IPS DF 4.7 (cell line): ENCODE measurements around the gene RAD51B.

ENCODE experiments used
- DNase-seq: peaks from one replicate; pipeline ENCODE4 v3.0.0-alpha.2; 2013; ENCODE audit warnings: low spot score; ENCODE audit errors: extremely low read depth

Gene RAD51B

DNA sequence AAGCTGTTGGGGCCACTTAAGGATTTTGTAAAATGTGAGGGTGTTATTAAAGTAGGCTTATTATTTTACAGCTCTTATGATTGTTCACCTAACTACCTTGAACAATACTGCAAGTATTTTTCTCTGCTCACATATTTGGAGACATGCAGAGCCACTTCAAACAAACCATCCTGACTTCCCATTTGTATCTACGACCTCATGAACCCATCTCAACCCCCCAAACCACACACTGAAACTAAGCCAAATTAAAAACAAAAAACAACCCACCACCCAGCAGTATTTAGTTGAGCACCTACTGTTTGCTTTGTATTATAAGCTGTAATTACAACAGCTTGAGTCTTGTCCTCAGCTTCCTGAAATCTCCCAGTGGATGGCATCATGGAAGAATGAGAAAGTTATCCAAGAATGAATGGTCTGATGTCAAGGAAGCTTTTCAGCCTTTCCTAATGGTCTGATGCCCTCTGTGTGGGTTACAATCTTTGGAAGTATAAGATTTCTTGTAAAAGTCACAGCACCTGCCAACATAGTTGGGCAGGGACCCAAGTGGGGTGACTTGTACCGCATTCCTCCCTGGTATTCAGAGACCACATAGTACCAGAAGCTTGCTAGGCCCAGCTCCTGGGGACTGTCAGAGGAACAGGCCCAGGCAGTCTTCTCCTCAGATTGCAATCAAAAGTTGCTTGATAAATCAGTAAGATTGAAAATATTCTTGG lies 556.6 kb downstream of the RAD51B start:
- no peak for DNase-seq

- DNase-seq, result no peak
Measured at GRCh38 chr14:68377006-68377405, 557.4 kb downstream of the RAD51B start.

DNA sequence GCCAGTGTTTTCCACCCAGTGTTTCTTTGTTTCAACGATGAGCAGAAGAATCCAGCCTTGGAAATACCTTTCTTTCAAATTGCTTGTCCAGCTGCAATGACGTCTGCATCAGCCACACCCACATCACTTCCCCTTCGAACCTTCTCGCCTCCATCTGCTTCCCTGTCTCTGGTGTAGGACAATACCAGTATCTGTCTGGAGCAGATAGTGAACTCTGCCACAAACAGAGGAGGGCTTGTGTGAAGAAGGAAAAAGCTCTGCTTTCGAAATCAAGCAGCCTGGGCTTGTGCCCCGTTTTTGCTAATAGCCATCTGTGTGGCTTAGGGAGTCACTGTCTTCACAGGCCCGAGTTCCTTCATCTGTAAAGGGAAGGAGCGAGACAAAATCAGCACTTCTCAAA lies 557.9 kb downstream of the RAD51B start:
- no peak for DNase-seq

DNA sequence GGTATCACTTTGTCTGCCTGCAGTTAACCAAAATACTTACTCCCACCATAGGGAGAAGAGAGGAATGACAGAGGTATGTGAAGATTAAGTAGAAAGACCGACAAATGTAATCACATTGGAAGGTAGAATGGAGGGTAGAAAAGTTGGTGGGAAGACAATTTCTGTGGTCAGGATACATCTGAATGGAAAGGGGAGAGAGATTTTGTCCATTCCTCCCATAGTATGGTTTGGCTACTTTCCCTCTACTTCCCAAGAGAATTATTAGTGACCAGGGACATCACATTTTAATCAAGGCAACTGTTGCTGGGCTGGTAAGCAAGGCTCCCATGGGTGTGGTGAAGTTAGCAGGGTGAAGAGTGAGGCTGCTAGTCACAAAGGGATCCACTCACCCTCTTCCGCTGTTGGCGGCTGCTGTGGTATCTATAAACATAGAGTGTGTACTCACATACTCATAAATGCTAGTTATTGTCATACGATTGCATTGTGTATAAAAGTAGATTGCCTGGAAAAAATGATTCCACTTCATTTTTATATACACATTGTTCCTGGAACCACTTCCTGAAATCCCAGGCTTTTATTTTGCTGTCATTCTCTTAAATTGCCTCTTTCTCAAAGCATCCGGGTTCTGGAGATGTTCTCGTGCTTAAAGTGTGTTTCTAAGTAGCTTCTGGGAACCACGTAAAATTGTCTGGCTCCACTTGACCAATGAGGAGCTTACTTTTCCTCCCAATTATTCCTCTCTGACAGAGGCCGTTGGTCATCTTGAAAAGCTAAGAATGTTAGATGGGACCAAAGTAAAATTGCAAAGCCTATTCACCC lies 560.1 kb downstream of the RAD51B start:
- no peak for DNase-seq

DNA sequence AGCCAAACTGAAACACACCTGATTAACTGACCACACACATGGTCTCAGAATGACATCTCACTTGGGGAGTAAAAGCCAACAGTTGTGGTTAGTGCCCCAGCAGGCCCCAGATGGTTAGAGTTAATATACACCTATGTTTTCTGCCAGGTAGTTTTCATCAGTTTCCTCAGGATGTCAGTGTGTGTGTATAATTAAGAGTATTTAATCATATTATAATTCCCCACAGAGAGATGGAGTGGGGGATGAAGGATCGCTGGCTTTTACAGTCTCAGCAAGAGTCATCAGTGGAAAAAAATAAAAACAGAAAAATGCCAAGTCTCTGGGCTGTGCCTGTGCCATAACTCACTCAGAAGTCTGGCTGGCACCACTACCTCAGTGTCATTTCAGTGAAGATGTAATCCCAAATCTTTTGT lies 560.8 kb downstream of the RAD51B start:
- DNase-seq, result no peak

DNA sequence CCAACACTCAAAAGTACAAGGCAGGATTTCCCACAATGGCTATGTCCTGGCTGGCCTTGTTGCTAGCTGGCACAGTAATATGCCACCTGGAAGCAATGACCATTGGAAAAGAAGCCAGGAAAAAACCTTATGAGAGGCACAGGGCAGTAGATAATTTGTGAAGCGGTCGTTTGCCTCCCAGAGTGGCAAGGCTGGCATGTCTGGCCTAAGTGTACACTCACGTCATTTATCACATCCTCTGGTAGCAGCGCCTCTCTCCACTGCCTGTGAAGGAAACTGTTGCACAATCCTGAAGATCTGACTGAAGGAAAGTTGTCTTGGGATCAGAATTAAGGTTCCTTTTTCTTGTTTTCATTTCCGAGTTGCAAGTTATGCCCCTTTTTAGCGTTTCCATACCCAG lies 564.8 kb downstream of the RAD51B start:
- no peak for DNase-seq

GRCh38 chr14:68384881-68385280 lies 565.3 kb downstream of the RAD51B start:
- no peak for DNase-seq

GRCh38 chr14:68386446-68386845 lies 566.9 kb downstream of the RAD51B start:
- DNase-seq, result no peak

DNA sequence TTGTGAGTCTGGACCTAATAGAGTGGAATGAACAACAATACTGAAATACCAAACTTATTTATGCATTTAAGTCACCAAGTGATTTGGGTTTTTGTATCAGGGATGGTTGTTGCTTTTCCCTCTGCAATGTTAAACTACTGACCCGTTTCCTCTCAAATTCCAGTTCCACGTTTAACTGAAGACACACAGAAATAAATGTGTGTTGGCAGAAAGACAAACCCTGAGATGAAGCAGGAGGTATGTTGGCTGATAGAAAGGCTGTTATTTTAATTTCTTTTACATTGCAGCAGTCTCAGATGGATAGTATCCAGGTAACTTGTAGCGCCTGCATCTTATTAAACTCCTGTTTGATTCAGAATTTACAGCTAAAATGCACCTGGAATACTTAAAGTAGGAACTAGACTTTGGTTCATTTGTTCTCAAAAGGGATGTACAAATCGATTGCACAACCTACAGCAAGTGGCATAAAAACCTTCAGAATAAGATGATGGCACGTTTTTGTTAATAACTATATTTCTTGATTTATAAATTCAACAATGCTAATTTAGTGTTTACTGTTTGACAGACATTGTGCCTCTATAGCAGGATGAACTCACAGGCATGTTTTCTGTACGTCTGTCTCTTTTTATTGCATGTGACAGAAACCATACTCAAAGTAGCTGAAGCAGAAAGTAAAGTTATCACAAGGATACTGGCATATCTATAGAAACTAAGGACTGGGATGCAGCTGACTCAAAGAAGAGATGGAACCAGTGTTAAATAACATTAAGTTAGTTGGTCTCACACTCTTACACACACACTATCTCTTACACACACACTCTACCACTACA lies 567.6 kb downstream of the RAD51B start:
- no peak for DNase-seq

GRCh38 chr14:68389943-68390342 lies 570.4 kb downstream of the RAD51B start:
- DNase-seq, result no peak

- DNase-seq, result no peak
Measured at GRCh38 chr14:68390741-68391140, 571.2 kb downstream of the RAD51B start.

DNA sequence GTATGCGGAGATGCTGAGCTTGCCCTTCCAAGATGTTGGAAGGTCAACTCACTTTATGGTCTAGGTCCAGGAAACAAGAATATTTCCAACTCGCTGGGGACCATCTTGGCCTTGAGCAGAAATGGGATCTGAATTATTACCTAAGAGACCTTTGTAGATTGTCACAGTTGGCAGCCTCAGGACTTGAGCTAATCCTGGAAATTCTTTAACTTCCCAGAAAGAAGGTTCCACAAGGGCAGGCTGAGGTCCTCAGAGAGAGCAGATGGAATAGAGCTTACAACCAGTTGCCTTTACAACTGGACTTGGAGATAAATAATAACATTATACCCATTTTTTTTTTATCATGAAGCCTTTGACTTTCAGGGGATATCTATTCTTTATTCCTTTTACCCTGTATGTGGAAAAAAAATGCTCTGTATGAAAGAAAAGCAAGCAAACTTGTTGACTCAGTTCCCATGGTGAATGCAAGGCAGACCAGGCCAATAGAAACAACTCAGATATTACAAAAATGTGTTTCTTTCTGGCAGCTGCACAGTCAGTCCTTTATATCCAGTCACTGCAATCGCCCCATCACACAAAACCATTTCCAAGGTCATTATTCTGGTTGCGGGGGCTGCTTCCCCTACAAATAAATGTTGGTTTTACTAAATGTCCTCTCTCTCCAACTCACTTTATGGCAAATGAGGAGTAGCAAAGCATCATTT lies 571.9 kb downstream of the RAD51B start:
- DNase-seq, result no peak

DNA sequence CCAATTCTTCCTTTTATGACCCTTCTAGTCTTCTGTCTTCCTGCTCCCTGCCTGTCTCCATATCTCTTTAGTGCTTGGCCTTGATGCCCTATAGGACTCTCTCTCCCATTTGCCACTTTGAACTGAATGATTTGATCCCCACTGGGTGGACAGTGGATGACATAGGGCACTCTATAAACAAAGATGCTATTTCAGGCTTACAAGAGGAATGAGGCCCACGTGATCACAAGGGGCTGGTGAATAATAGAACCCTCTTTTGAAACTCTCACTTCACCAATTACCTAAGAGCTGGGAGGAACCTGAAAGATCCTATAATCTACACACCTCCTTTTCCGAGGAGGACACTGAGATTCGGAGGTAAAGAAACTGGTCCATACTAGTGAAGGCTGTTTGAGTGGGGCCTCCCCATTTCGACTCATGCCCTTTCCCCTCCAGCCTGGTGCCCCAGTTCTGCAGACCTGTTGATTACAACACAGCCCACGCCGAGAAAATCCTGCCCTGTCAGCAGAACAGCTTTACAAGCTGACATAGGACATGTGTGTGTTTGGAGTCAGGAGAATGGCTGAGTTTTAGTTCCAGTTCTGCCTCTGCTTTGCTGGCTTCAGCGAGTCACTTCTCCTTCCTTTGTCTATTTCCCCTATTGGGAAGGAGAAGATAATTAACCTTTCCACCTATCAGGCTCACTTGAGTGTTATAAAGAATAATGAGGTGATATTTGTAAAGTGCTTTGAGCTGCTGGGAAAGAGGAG lies 573.0 kb downstream of the RAD51B start:
- no peak for DNase-seq

DNA sequence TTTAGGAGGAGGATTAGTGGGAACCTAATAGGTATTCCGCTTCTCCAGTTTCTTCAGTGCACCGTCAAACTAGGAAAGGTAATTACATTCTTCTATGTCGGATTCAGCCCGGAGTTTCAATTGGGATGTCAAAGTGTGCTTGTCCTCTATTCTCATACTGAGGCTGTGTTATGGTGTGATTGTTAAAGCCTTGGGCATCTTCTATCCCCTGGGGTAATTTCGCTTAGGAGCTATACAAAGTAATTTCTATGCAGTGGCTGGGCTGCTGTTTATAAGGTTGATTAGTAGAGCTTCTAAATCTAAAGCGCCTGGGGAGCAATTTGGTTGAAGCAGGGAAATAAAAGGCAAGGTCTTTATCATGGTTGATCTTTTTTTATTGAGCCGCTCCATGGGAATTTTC lies 573.7 kb downstream of the RAD51B start:
- DNase-seq, result no peak

GRCh38 chr14:68394118-68394763 lies 574.7 kb downstream of the RAD51B start:
- DNase-seq, result no peak

DNA sequence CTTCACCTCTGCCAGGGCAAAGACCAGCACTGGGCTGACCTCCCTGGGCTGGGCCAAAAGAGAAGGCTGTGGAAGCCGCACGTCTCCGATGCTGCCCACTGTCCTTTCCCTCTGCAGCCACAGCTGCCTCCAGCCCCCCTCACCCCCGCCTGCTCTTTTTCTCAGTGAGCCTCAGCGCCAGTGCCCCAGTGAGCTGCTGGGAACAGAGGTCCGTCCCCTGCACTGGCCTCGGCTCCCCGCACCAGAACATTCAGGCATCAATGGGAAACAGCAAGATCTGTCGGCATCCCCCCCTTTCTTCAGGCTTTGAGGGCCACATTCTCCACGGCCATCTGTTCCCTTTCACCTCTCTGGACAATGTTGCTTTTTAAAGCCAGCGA lies 575.2 kb downstream of the RAD51B start:
- DNase-seq, result no peak

- DNase-seq, result no peak
Measured at GRCh38 chr14:68395604-68396003, 576.0 kb downstream of the RAD51B start.

- DNase-seq, result no peak
Measured at GRCh38 chr14:68396461-68396860, 576.9 kb downstream of the RAD51B start.

- no peak for DNase-seq
Measured at GRCh38 chr14:68397371-68397811, 577.8 kb downstream of the RAD51B start.

DNA sequence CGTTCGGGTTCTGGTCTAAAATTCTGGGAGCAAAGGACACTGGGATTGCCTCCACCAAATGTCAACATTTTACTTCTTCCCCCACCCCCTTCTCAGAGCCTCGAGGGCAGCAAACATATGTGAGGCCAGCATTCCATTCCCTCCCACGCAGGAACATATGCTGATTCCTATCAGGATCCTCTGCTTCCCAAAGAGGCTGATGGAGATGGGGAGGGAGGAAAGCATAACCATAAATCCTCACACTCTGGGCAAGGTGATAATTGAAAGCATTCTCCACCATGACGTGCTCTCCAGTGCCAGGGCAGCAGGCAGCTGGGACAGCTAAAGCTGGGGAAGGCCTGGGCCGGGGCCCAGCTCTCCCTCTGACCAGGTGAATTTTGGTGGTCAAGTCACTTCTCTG lies 578.2 kb downstream of the RAD51B start:
- no peak for DNase-seq
